Brain pericyte (primary cell): ENCODE measurements around the gene RFX2.
"Not testable (repeated sequence)": the region's sequence is repeated elsewhere in the genome, so short reads cannot be mapped to it uniquely, and the experiment has no call there.

Source experiments
- DNase-seq: peaks from one replicate; pipeline ENCODE4 v3.0.0-alpha.2; 2012; ENCODE audit warnings: low read depth, low spot score

RFX2 gene

GRCh38 chr19:6110360-6110977 is at the start of gene RFX2:
TSS of gene RFX2 (minus strand) at chr19:6110500. CDS start at chr19:6047496, 63,004 bp downstream.
- peak; percentile 95 for DNase-seq

GRCh38 chr19:6156033-6156432 is 45.7 kb upstream of the RFX2 start:
- no peak for DNase-seq

- no peak for DNase-seq
Observed at GRCh38 chr19:6150289-6150688, 40.0 kb upstream of the RFX2 start.

- no peak for DNase-seq
Observed at GRCh38 chr19:6141217-6141616, 30.9 kb upstream of the RFX2 start.

GRCh38 chr19:6138511-6138910 is 28.2 kb upstream of the RFX2 start:
- no peak for DNase-seq

- DNase-seq, result no peak
Observed at GRCh38 chr19:6138066-6138465, 27.8 kb upstream of the RFX2 start.

- DNase-seq, result no peak
Observed at GRCh38 chr19:6133231-6133630, 22.9 kb upstream of the RFX2 start.

- DNase-seq, result no peak
Observed at GRCh38 chr19:6132482-6132881, 22.2 kb upstream of the RFX2 start.

GRCh38 chr19:6127716-6128335 is 17.5 kb upstream of the RFX2 start:
- no peak for DNase-seq

GRCh38 chr19:6126335-6126974 is 16.2 kb upstream of the RFX2 start:
- DNase-seq, result no peak

- DNase-seq, result no peak
Observed at GRCh38 chr19:6125571-6125989, 15.3 kb upstream of the RFX2 start.

- no peak for DNase-seq
Observed at GRCh38 chr19:6119031-6119430, 8.7 kb upstream of the RFX2 start.

GRCh38 chr19:6118043-6118442 is 7.7 kb upstream of the RFX2 start:
- DNase-seq, result no peak

- DNase-seq, result no peak
Observed at GRCh38 chr19:6117534-6117933, 7.2 kb upstream of the RFX2 start.

GRCh38 chr19:6116749-6117430 is 6.6 kb upstream of the RFX2 start:
- DNase-seq, result no peak

GRCh38 chr19:6115992-6116391 is 5.7 kb upstream of the RFX2 start:
- no peak for DNase-seq

GRCh38 chr19:6113616-6114188 is 3.4 kb upstream of the RFX2 start:
- no peak for DNase-seq

- no peak for DNase-seq
Observed at GRCh38 chr19:6109947-6110346, 353 bp downstream of the RFX2 start.

- DNase-seq, result no peak
Observed at GRCh38 chr19:6108721-6109633, 1.3 kb downstream of the RFX2 start.

- not testable (repeated sequence) for DNase-seq
Observed at GRCh38 chr19:6106643-6107294, 3.5 kb downstream of the RFX2 start.

- no peak for DNase-seq
Observed at GRCh38 chr19:6105444-6105843, 4.9 kb downstream of the RFX2 start.
